Non-pigmented ciliary epithelial cell (primary cell): ENCODE data around the gene KRT76.
"Not testable (repeated sequence)": the region's sequence is repeated elsewhere in the genome, so short reads cannot be mapped to it uniquely, and the experiment has no call there.

Experiments used
- DNase-seq: peaks from one replicate; pipeline ENCODE4 v3.0.0-alpha.2; 2010; ENCODE audit warnings: low read depth

Gene KRT76

GRCh38 chr12:52759695-52760094 lies 17.4 kb downstream of the KRT76 start:
- DNase-seq = no peak

DNA sequence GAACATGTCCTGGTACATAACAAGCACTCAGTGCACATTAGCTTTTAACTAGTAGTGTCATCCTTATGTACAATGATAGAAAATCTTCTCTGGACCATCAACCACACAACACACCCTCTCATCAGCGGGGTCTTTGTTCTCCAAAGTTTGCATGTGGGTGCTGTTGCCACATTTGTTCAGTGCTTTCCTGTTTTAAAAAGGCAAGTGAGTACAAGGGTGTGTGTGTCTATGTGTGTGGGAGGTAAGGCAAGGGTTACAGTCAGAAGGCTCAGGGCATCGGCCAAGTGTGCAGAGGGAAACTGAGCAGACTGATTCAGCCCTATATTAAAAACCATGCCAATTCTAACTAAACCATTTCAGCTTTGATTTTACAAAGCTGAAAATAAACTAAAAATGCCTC lies 17.9 kb downstream of the KRT76 start:
- DNase-seq = no peak

DNA sequence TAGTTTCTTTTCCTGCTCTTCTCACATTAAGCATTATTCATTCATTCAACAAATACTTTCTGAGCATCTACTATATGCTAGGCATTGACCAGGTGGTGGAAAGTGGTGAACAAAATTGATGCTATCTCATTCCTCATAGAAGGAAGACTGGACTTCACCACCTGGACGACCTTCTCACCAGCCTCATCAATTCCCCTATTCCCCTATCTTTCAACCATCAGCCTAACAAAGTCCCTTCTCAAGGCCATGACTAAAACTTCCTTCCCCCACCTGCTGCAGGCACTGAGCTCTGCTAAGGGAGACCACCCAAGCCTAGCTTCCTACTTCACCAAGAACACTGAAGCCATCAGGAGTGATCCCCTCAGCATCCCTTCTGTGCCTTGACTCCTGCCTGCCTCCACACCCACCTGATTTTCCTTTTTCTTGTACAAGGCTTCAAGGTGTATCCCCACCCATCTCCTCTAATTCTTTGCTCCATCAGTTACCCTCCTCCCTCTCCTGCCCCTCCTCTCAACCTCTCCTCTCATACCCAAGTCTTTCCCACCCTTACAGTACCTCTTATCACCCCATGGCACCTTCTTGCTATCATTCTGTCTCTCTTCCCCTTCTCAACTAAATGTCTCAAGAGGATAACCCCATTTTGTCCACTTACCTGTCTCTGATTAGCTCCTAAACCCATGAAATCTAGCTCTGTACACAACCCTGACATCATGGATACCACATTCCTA lies 19.5 kb downstream of the KRT76 start:
- no peak for DNase-seq

- no peak for DNase-seq
Measured at GRCh38 chr12:52756281-52756960, 20.7 kb downstream of the KRT76 start.

DNA sequence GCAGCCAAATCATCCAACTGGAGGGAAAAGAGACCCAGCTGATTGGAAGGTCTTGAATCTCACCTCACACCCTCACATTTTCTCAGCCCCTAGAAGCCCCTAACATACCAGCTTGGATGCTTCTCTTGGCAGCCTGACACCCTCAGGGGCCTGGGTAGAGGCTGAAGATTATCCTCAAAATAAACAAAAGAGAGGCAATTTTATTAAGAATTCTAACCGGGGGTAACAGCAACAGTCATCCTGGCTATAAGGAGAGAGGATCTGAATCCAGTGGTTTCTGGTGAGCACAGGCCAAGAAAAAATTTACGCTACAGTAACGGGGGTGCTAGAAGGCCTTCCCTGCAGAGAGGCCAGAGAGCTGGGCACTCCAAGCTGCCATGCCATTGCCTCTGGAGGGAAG lies 21.6 kb downstream of the KRT76 start:
- DNase-seq = no peak

DNA sequence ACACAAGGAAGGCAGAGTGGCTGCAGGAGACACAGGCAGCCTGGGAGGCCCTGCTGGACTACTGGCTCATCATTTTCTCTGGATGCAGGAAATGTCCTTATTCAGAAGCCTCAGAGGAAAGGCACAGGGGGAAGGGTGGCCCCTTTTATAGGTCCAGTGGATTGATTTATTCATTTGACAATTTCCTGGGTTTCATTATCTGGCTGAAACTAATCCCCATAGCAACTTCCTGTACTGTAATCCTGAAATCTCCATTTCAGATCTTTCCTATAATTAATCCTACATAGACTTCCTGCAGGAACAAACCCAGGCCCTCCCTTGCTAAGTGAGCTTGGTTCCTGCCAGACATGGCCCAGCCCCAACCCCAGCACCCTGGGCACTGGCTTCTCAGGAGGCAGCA lies 23.0 kb downstream of the KRT76 start:
- no peak for DNase-seq

- no peak for DNase-seq
Measured at GRCh38 chr12:52753283-52753682, 23.9 kb downstream of the KRT76 start.

DNA sequence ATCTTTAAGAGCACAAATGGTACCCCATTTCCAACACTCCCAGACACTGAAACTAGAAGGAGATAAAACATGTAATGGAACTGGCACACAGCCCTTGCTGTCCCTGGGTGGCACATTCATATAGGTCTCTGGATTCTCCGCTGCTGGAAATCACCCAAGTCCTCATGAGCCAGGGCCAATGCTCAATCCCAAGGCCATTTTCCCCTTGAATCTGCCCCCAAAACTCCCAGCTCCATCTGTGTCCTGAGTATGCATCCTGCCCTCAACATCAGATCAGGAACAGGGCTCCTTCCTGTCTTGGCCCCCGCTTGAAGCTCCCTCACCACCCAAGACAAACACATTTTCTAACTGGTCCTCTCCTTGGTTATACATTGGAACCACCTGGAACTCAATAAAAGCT lies 24.6 kb downstream of the KRT76 start:
- DNase-seq = no peak

DNA sequence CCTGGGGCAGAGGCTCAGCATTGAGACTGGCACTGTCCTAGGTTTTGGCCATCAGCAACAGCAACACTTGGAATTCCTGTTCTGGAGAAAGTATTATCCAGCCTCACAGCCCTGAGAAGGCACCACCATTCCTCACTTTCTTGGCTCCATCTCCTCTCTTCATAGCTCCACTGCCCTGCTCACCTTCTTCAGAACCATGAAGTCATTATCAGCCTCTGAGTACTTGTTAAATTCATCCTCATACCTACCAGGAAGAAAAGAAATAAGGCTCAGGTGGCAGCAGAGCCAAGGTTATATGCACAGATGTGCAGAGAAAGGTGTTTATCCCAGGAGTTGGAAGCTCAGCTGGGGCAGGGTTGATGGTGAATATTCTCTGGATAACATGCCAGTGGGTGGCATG lies 25.4 kb downstream of the KRT76 start:
- DNase-seq = no peak

DNA sequence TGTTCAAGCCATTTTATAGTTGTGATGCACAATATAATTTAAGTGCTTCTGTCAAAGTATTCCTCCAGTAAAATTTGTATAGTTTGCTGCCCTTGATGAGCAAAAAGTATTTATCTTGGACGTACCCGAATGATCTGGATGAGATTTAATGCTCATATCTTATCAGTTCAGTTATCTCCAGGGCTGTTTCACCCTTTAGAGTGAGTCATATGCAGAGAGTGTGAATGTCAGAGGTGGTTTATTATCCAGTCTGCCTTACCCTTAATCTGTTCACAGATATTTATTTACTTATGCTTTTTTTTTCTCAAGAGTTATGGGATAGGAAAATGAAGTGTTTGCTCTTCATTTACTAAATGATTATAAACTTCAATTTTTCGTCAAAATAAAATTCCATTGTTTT lies 26.6 kb downstream of the KRT76 start:
- DNase-seq = not testable (repeated sequence)

GRCh38 chr12:52749827-52750226 lies 27.3 kb downstream of the KRT76 start:
- no peak for DNase-seq

DNA sequence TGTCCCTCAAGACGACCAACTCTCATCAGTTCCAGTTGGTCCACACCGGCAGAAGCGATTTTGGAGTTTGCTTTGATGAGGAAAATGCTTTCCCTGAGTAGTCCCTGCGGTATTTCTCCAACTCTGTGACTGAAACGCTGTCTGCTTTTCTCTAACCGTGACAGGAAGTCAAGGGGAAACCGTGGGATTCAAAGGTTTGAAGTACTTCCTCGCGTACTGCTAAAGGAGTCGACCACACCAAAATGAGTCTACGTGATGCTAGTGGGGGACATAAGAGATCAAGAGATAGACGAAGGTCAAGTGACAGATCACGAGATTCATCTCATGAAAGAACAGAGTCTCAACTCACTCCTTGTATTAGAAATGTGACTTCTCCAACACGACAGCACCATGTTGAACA lies 28.6 kb downstream of the KRT76 start:
- DNase-seq = no peak

DNA sequence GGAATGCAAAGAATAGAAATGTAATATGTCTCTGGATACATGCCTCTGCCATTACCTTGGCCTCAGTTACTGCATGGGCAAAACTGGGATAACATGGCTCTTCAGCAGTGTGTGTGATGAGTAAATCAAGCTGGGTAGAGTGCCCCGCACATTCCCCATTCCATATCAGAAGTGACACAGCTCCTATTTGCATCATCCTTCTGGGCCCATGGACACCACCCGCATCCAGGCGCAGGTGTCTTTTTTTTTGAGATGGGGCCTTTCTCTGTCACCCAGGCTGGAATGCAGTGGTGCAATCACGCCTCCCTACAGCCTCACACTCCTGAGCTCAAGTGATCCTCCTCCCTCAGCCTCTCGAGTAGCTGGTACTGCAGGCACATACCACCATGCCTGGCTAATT lies 31.6 kb downstream of the KRT76 start:
- DNase-seq = no peak

DNA sequence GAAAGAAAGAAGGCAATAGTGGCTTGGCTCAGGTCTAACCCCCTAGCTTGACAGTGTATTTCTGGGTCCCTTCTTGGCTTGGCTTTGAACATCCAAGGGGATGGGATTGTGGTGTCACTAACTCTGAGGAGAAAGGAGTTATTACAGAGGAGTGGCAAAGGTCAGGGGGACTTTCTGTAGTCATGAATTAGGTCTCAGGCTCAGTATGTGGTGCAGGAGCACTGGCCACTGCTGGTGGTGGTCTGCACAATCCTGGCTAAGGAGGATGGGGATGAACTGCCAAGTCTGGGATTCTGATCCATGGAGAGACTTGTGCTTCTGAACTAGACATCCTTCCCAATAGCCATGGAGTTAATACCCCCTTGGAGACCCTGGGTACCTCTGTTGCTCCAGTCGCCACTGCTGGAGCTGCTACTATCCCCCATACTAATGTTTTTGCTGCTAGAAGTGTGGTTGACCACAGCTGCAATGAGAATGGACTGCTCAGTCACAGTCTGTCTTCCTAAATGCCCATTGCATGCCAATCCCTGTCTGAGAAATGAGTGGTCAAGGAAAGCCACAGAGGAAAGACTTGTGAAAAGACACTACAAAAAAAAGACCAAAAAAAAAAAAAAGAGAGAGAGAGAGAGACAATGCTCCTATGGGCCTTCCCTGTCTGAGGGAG lies 32.5 kb downstream of the KRT76 start:
- no peak for DNase-seq

DNA sequence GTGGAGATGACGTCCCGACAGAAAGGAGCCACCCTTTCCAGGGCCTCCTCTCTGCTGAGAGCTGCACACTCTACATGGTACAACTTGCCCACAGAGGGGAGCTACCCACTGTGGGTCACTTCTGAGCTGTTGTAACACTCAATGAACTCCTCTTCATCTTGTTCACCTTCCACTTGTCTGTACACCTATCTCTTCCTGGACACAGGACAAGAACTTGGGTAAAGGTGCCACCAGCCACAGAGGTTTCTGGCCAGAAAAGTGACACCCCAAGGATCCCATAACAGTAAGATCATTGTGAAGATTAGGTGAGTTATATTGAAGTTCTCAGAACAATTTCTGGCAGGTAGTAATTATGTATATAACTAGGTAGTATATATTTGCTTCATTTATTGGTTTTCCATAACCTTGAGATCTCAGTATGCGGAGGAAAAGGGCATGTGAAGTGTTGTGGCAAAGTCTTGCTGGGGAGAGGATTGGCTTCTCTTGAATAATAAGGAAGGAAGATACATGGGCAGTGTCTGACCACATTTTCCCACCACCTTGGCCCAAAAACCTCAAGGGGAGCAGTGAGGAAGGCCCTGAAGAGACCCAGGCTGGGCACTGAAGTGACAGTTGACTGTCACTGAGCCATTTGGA lies 34.2 kb downstream of the KRT76 start:
- no peak for DNase-seq

DNA sequence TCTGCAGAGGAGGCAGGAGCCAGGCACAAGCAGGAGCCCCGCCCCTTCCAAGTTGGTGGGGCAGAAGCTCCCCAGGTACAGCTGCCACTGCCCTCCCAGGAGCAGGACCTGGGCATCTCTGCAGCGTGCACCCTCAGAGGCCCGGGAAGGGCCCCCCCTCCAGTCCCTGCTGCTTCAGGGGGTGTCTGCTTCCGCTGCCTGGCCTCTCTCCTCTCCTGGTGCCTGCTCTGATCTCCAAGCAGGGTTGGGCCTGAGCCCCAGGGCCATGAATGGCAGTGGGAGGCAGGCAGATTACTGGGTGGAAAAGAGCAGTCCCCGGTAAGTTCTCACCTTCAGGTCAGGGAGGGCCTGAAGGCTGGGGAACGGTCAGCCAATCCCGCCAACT lies 35.0 kb downstream of the KRT76 start:
- no peak for DNase-seq

- no peak for DNase-seq
Measured at GRCh38 chr12:52741375-52742195, 35.6 kb downstream of the KRT76 start.

DNA sequence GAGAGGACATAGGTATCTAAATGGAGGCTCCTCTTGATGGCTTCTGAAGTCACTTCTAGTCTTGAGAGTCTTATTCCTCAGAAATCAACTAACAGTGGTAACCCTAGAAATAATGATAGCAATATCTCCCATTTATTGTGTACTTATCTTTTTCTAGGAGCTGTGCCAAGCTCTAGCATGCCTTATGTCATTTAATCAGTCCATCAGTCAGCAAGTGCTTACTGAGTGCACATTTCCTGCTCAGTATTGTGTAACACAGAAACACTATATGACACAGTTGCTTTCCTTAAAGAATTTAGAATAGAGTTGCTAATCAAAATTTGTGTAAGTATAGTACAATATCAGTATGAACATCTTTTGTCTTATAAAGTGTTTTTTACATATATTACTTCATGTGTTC lies 36.6 kb downstream of the KRT76 start:
- DNase-seq = no peak

DNA sequence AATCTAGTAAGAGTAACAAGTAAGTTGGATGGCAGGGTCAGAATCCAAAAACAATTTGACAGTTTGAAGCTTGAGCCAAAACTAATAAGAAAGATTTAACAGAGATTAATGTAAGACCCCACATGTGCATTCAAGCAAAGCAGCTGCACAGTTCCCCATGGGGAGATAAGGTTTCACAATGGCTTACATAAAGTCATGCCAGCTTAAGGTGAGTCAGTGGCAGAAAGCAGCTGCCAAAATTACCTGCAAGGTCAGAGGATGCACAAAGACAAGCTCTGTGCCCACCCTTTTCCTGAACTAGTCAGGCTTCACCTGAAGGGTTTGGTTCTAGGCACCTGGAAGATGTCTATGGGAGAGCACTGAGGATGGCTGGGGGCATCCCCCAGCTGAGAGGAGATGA lies 37.2 kb downstream of the KRT76 start:
- DNase-seq = no peak

- DNase-seq = no peak
Measured at GRCh38 chr12:52735816-52736632, 41.1 kb downstream of the KRT76 start.

DNA sequence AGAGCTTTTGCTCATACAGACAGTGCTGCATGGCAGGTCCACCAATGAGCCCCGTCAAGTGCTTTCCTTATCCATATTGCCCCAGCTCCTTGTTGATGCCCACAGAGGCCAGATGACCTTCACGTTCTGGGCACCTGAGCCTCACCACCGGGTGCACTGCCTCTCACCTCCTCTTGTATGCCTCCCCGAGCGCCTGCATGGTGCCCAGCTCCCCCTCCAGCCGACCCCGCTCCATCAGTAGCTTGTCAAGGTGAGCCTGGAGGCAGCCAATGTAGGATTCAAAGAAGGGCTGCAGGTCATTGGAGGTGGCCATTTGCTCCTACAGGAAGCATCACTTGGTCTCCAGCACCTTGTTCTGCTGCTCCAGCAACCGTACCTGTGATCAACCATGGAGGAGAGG lies 42.0 kb downstream of the KRT76 start:
- DNase-seq = no peak
